SHP77 (cell line): Measurements from ENCODE around the gene BRIP1.
"Not testable (repeated sequence)": the region's sequence is repeated elsewhere in the genome, so short reads cannot be mapped to it uniquely, and the experiment has no call there.

Experiments used
- DNase-seq, 2 experiments: peaks; one replicate each; lab custom pipeline; 2025; lab: John Stamatoyannopoulos, UW

The BRIP1 gene

DNA sequence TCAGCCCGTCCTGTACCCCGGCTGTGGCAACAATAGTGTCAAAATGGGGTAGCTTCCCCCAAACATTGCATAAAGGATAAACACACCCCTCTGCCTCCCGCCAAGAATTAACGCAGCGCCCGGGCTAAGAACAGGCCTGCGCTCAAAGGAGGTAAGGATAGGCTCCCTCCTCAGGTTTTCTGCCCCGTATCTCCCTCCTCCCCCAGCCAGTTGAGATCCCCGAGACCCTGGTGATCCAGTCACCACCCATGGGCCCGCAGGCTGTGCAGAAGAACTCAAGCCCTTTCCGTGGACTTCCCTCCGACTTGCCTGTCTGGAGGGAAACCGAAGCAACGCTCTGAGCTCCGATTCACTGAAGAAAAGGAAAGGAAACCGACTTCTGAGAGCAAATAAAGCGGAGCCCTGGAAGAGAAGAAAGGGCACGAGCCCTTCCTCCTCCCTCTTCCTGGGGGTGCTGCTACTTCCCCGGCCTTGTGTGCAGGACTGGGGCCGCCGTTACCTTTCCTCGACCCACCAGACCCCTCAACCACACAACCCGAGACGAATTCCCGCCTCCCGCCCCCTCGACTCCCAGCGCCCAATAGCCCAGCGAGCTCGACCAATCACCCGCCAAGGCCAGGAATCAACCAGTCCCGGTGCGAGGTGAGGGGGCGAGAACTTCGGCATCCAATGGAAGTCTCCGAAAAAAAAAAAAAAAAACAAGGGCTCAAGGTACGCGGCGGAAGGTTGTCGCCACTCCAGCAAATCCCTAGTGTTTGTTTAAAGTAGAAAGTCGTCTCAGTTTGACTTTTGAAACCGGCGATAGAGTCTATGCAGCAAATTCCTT lies at the start of gene BRIP1:
BRIP1 (minus strand) TSS at position 554 of the 826 bp plus-strand sequence. CDS start 1,989 bp downstream, outside the sequence.
- DNase-seq, result peak; percentile 97

DNA sequence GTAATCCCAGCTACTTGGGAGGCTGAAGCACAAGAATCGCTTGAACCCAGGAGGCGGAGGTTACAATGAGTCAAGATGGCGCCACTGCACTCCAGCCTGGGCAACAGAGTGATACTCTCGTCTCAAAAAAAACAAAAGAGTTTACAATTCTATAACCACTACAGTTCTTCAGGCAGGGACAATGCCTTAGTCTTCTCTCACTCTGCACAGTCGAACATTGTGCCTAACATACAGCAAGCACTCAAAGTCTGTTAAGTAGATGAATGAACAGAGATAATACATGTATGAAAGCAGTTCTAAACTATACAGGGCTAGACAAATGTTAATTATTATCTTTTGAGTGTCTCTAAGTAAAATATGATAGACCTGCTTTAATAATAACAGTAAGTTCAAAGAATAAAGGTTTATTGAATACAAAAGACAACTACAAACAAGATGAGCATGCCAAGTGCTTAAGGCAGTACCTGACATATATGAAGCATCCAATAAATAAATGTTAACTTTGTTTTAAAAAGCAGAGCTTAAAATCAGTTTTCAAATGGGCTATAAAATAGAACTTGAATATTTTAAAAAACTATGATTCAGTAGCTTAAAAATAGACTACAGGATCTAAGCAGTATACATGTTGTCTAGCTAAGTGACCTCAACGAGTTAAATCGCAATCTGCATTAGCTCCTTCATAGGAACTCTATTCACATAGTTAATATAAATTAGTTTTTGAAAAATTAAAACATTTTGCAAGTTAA lies 45.1 kb upstream of the BRIP1 start:
- DNase-seq, result no peak

DNA sequence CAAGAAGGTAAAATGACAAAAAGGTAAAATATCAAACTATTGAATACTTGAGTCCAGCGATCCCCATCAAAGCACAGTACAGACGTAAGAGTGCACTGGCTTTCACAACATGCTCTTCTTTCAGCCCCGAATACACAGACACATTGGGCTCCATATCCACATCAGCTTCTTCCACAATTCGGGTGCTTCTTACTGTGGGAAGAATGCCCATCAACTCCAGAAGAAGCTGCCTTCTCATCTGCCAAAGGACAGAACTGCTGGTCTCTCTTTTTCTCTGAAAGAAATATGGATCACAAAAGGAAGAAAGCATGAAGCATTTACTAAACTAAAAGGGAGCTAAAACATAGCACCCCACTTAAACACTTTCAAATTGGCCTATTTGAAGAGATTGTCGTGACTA lies 44.0 kb upstream of the BRIP1 start:
- DNase-seq, result no peak

DNA sequence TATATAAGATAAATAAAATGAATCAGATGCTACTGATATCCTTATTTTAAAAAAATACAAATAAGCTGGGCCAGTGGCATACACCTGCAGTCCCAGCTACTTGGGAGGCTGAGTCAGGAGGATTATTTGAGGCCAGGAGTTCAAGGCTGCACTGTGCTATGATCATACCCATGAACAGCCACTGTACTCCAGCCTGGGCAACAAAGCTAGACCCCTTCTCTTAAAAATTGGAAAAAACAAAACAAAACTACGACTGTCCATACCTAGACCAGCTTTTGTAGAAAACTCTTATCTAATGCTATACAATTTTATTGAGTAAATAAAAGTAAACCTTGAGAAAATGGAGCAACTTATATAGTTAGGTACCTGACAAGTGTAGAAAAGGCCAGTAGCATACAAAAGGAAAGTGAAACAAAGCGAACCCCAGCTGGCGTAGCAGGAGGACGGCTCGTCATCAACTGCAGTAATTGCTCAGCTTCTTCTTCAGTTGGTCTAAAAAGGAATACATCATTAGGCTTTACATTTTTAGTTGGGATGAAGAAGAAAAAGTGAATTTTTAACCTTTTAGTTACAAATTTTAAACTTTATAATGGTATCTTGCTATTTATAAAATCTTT lies 40.9 kb upstream of the BRIP1 start:
- DNase-seq, result no peak

DNA sequence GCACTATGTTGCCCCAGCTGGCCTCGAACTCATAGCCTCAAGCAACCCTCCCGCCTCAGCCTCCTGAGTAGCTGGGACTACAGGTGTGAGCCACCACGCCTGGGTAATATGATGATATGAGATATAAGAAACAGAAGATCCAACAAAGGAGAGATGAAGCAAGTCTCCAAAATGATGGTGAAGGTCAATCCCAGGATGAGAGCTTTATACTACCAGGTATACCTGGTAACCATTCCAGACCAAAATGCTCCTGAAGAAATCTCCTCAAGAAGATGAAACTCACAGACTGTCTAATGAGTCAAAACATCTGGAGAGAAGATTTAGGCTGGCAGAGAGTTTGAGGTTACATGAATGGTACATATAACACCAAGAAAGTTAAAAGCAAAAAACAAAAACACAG lies 39.9 kb upstream of the BRIP1 start:
- no peak for DNase-seq

DNA sequence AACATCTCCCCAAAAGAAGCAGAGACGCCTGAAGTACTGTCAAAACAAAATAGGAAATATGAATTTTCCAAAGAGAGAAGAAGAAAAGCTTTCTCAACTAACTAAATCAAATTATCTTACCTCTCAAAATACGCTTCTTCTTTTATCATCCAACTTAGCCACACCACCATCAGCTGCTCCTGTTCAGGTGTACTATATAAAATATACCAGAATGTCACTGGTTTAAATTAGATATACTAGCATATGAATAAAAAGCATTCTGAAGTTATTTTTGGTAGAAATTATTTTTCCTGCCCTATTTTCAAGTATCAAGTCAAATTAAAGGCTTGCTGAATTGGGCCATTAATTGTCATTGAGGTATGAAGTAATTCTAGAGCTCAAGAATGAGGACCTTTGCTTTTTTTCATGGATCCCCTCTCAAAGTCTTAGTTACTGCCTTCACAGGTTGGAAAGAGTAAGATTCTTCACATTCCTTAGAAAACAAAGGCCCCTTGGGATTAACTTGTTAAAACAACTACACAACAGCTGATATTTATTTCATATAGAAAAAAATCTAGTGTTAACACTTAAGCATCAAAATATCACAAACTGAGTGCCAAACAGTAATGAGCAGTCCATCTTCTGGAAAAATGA lies 34.3 kb upstream of the BRIP1 start:
- no peak for DNase-seq

DNA sequence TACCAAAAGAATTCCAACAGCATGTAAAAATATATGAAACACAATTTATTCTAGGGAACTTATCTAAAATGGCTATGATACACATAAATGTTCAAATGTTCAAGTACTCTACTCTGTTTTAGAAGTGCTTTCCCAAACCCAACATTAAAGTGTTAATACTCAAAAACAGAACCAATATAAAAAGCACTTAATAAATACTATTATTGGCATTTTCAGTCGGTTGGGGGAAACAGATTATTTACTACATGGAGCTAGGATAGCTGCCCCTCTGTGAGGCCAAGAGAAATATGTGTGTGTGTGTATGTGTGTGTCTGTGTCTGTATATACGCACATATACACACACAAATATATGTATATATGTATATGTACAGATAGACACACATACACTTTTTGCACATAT lies 32.1 kb upstream of the BRIP1 start:
- DNase-seq, result no peak

DNA sequence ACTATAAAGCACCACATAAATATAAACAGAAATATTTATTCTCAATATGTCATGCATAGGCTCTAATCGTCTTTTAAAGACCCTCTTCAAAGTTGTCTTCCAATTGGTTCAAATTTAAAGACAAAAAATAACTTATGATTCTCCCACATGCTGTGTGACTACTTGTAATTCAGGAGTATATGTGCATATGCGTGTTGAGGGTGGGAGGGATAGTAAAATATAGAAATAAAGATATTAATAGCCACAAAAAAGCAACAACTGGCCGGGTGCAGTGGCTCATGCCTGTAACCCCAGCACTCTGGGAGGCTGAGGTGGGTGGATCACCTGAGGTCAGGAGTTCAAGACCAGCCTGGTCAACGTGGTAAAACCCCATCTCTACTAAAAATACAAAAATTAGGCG lies 31.0 kb upstream of the BRIP1 start:
- not testable (repeated sequence) for DNase-seq

DNA sequence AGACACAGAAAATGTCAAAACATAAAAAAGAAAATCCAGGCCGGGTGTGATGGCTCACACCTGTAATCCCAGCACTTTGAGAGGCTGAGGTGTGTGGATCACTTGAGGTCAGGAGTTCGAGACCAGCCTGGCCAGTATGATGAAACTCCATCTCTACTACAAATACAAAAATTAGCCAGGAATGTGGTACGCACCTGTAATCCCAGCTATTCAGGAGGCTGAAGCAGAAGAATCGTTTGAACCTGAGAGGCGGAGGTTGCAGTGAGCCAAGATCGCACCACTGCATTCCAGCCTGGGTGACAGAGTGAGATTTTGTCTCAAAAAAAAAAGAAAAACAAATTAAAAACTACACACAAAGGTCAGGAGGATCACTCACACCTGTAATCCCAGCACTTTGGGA lies 24.4 kb upstream of the BRIP1 start:
- not testable (repeated sequence) for DNase-seq

DNA sequence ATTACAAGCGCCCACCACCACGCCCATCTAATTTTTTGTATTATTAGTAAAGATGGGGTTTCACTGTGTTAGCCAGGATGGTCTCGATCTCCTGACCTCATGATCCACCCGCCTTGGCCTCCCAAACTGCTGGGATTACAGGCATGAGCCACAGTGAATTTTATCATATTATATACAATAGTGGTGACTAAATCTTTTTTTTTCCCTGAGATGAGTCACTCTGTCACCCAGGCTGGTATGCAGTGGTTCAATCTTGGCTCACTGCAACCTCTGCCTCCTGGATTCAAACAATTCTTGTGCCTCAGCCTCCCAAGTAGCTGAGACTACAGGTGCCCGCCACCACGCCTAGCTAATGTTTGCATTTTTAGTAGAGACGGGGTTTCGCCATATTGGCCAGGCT lies 22.5 kb upstream of the BRIP1 start:
- not testable (repeated sequence) for DNase-seq

DNA sequence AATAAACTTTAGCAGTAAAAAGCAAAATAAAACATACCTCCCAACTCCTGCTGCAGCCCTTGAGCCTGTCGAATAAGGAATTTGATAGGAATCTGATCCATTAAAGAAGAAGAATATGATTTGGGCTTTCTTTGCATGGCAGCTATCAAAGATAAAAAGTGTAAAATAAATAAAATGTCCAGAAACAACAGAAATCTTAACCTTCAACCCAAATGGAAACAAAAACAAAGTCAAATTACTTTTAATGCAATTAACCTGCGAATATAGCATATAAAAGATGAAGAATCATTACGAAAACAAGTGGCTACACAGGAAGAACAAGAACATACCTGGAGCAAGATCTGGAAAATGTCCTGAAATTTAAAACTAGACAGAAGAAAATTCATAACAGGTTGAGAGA lies 21.5 kb upstream of the BRIP1 start:
- DNase-seq, result no peak

DNA sequence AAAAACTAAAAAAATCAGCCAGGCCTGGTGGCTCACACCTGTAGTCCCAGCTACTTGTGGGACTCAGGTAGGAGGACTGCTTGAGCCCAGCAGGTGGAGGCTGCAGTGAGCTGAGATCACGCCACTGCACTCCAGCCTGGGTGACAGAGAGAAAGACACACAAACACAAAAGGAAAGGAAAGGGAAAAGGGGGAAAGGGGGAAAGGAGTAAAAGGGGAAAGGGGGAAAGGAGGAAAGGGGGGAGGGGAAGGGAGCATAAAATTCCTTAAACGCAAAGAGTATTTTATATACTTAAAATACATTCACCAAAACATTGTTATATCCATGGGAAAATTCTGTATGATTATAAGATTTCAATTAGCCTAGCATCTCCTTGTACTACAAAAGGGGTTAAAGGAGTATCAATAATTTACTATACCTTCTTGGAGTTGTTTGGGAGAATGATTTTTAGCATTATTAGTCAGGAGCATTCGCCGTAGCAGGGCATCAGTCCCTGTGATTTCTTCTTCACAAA lies 17.3 kb upstream of the BRIP1 start:
- DNase-seq, result no peak

DNA sequence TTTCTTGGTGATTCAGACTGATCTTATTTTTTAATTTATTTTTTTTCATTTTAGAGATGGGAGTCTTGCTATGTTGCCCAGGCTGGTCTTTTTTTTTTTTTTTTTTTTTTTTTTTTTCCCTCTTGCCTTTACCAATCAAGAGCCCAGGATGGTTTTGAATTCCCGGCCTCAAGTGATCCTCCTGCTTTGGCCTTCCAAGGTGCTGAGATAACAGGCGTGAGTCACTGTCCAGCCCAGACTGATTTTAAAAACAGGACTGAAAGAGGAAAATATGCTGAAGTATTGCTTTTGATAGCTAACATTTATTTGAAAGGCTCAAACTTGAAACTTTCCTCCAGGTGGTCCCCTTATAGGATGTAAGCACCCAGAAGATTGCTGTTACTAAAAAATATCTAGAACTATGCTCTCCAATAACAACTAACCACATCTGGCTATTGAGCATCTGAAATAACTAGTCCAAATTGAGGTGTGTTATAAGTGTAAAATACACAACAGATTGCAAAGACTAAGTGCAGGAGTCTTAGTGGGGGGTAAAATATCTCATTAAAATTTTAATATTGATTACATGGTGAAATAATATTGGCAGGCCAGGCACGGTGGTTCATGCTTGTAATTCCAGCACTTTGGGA lies 15.8 kb upstream of the BRIP1 start:
- no peak for DNase-seq

DNA sequence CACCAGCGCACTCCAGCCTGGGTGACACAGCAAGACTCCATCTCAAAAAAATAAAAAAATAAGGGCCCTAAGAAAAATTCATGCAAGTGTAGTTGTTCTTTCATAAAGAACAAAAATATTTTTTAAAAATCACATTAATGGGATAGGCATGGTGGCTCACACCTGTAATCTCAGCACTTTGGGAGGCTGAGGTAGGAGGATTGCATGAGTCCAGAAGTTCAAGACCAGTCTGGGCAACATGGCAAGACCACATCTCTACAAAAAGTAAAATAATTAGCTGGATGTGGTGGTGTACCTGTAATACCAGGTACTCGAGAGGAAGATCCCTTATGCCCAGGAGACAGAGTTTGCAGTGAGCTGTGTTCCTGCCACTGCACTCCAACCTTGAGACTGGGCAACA lies 15.2 kb upstream of the BRIP1 start:
- no peak for DNase-seq

DNA sequence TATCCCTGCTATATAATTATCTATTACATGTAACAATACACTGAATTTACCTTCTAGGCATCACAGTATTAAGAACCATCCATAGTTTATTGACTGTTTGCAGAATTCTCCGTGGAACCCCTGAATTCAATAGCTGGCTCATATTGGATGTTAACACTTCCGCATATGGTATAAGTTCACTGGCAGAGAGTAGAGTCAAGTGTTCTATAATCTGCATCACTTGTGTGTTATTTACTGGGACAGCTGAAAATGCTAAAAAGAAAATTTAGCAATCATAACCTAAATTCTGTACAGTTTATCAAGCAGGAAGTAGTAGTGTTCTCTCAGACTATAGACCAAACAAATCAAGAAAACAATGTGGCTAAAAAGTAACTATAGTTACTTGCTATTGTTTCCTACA lies 14.5 kb upstream of the BRIP1 start:
- DNase-seq, result no peak

DNA sequence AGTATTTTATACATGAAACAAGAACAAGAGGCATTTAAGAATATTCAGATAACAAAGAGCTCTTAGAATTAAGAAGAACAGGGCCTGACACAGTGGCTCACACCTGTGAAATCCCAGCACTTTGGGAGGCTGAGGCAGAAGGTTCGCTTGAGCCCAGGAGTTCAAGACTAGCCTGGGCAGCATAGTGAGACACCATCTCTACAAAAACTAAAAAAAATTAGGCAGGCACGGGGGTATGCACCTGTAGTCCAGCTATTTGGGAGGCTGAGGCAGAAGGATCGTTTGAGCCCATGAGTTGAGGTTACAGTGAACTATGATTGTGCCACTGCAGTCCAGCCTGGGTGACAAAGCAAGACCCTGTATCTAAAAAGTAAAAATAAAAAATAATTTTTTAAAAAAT lies 12.5 kb upstream of the BRIP1 start:
- DNase-seq, result no peak

DNA sequence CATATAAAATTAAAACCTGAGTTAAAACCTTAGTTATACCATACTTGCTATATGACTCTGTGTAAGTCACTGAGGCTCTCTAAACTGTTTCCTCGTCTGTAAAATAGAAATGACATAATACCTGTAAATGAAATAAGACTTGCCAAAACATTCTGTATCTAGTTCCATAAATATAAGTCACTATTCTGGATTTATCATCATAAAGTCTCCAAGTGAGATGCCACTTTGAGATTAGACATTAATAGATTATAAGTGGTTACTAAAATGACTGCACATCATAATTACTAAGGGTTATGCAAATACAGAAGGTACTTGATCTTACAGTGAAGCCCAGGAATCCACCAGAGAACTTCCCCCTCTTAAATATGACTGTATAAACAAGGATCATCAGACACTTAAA lies 12.0 kb upstream of the BRIP1 start:
- no peak for DNase-seq

DNA sequence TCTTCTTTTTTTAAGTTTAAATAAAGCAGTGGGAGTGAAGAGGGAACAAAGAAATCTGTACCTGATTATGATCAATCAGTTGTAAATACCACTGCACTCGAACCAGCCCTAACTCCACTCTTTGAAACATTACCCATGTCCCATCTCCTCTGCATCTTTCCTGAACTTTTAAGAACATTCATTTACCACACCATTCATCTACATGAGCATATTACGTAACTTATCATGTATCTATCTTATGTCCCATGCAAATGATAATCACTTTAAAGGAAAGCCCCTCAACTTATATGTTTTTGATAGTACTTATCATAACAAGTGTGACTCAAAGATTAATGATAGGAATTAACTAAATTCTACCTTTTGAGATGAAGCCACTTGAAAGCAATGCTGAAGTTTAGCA lies 10.7 kb upstream of the BRIP1 start:
- DNase-seq, result no peak

DNA sequence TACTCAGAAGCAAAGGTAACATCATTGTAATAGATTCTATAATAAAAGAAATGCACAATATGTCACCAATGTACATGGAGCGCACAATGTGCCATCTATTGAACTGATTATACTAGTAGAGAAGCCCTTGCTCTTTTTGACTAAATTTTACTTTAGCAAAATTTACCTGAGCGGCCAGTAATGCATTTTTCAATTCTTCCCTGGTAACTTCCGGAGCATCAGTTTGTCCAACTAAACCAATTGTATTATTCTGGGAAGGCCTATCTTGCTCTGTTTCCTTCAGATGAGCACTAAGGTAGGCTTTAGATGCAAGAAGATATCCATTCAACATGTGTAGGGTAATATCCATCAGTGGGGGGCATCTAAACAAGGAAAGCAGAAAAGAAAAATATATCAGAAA lies 8.8 kb upstream of the BRIP1 start:
- DNase-seq, result no peak

DNA sequence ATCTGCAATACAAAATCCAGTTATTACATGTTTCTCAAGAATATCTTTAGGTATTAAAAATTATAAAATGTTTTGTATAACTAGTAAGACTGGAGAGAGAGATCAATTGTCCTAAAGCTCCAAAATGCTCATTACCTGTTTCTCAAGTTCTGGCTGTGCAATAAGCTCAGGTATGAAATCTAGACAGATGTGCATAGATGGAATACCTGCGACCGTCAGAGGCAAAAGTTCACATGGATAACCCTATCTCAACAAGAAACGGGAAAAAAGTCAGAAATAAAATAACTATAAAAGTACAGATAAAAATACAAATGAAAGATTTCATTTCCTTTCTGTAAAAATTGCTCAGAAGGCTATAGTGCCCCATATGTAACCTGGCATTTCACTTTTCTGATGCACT lies 5.8 kb upstream of the BRIP1 start:
- DNase-seq, result no peak

DNA sequence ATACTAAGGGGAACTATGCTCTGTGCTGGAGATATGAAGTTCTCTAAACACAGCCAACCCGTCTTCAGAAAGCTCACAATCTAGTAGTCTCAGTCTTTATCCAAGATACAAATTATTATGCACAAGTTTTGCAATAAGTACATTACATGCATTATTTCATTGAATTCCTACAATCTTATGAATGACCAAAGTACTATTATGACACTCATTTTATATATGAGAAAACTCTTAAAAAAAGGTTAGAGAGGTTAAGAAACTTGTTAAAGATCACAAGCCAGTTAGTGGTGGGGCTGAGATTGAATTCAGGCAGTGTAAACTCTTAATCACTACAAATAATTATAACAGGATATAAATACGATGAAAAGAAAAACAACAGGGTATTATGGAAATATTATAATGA lies 4.7 kb upstream of the BRIP1 start:
- DNase-seq, result no peak

DNA sequence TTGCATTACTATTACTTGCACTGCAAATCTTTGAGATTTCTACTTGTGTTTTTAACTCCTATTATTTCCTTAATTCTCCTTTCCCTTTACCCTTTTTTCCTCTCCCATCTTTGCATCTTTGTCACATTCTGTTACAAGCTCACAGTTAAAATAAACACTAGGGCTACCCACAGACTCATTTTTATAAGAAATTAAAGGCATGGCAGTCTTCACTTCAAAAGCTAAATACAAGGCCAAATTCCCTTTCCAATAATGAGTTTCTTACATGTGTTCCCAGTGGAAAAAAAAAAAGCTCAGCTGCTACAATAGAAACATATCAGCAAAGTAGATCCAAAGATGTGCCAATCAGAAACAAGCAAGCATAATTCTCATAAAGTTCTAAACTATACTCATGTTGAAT lies 3.7 kb upstream of the BRIP1 start:
- no peak for DNase-seq
